Upper lobe of right lung (tissue), 1 donor: ENCODE results near the gene ZNF322. TPM values are rescaled to one million over a fixed set of nuclear protein-coding genes. Genes with fewer than 3 reads are reported as not detected.

Experiments used
- ATAC-seq: fragments of 200-7000 bp; cut with Tn5 transposase; one replicate; pipeline ENCODE4 v1.9.1; 2020; ENCODE audit warnings: mild to moderate bottlenecking, moderate library complexity
- DNase-seq: peaks from one replicate; pipeline ENCODE4 v3.0.0-alpha.2; 2020
- H3K27ac ChIP-seq: fragments of 200-600 bp; one replicate; pipeline ENCODE4 v1.8.0; 2022
- H3K27me3 ChIP-seq: fragments of 200-600 bp; one replicate; pipeline ENCODE4 v1.8.0; 2022; ENCODE audit warnings: mild to moderate bottlenecking
- H3K36me3 ChIP-seq: fragments of 200-600 bp; one replicate; pipeline ENCODE4 v1.8.0; 2022
- H3K4me1 ChIP-seq: fragments of 200-600 bp; one replicate; pipeline ENCODE4 v1.8.0; 2022
- H3K4me3 ChIP-seq: fragments of 200-600 bp; one replicate; pipeline ENCODE4 v1.8.0; 2022; ENCODE audit warnings: mild to moderate bottlenecking
- H3K9me3 ChIP-seq: fragments of 200-600 bp; one replicate; pipeline ENCODE4 v1.8.0; 2022
- CTCF ChIP-seq: fragments of 200-600 bp; IDR thresholded peaks from one replicate; pipeline ENCODE4 v1.8.0; 2022; ENCODE audit warnings: antibody characterized with exemption
- intact Hi-C: fragments of 100-400 bp; cut with DNase I; formaldehyde crosslinking; loops from one replicate; pipeline ENCODE4 v1.11.0; 2022
- total RNA-seq: library from RNA; stranded (reverse); fragmentation: NEBNext Ultra II Directional; extraction: Animal tissue kit (Norgen Biotek cat#: 25700); gene quantifications from one replicate; pipeline ENCODE4 v1.2.1, GENCODE V29; 2021
- donor health status: DM: no; HTN: yes; CAD: no; lungs with severe emphysema.

Gene ZNF322
- total RNA-seq, 1 donor from 2014 or later = 24.7 TPM

- no peak for DNase-seq
- H3K9me3 ChIP-seq = no peaks in the 10 kb centered on the region
Measured at GRCh38 chr6:26613201-26613600, 46.3 kb downstream of the ZNF322 start.

GRCh38 chr6:26611599-26611998 is 47.9 kb downstream of the ZNF322 start:
- TF ChIP-seq CTCF = no peak

More at GRCh38 chr6:26613201-26613600, 46.3 kb downstream of the ZNF322 start:
- intact Hi-C loops = no loop called here
- no peak overlapping the region for H3K27ac ChIP-seq
- H3K4me3 ChIP-seq = no peak overlapping the region
- peaks cover 13% of the 10 kb centered on the region for H3K4me1 ChIP-seq
- H3K36me3 ChIP-seq = no peaks in the 10 kb centered on the region
- peaks cover 50% of the 10 kb centered on the region for H3K27me3 ChIP-seq
- peak; percentile 10 for ATAC-seq
- no peak for TF ChIP-seq CTCF

GRCh38 chr6:26609463-26609862 is 50.1 kb downstream of the ZNF322 start:
- Histone ChIP-seq H3K9me3 (no peaks in the 10 kb centered on the region), H3K4me3 (no peak overlapping the region), H3K4me1 (peaks cover 11% of the 10 kb centered on the region), H3K27ac (no peak overlapping the region), H3K36me3 (no peaks in the 10 kb centered on the region), H3K27me3 (peaks cover 21% of the 10 kb centered on the region)
- intact Hi-C loops = loop anchor here (10.0 kb wide), 1 partner anchor 475 kb away; no protein-coding TSS in a partner anchor
- ATAC-seq (no peak), DNase-seq (no peak)
- no peak for TF ChIP-seq CTCF

More at GRCh38 chr6:26611599-26611998, 47.9 kb downstream of the ZNF322 start:
- Histone ChIP-seq H3K9me3 (no peaks in the 10 kb centered on the region), H3K27me3 (peaks cover 42% of the 10 kb centered on the region), H3K4me3 (no peak overlapping the region), H3K36me3 (no peaks in the 10 kb centered on the region), H3K27ac (no peak overlapping the region), H3K4me1 (peaks cover 13% of the 10 kb centered on the region)
- intact Hi-C loops = no loop called here
- DNase-seq (no peak), ATAC-seq (no peak)

GRCh38 chr6:26607434-26608230 is 51.9 kb downstream of the ZNF322 start:
- Histone ChIP-seq H3K4me1 (no peaks in the 10 kb centered on the region), H3K4me3 (peak overlapping the region; percentile 24), H3K27ac (no peak overlapping the region), H3K27me3 (peaks cover 2% of the 10 kb centered on the region), H3K9me3 (no peaks in the 10 kb centered on the region), H3K36me3 (no peaks in the 10 kb centered on the region)
- intact Hi-C loops = loop anchor here (10.0 kb wide), 1 partner anchor 477 kb away; no protein-coding TSS in a partner anchor
- peak; percentile 66 for TF ChIP-seq CTCF
- DNase-seq (no peak), ATAC-seq (peak; percentile 90)

- no peak for TF ChIP-seq CTCF
- Histone ChIP-seq H3K27me3 (no peaks in the 10 kb centered on the region), H3K36me3 (peaks cover 7% of the 10 kb centered on the region), H3K9me3 (no peaks in the 10 kb centered on the region), H3K4me1 (no peaks in the 10 kb centered on the region), H3K4me3 (no peak overlapping the region), H3K27ac (no peak overlapping the region)
- intact Hi-C loops = loop anchor here (10.0 kb wide), 1 partner anchor 480 kb away; no protein-coding TSS in a partner anchor
- DNase-seq (no peak), ATAC-seq (no peak)
Measured at GRCh38 chr6:26604797-26605196, 54.7 kb downstream of the ZNF322 start.
